ENCODE data around the gene FBXO27. TPM values are rescaled to one million over a fixed set of nuclear protein-coding genes. Genes with fewer than 3 reads are reported as not detected.
"Not testable (repeated sequence)": the region's sequence is repeated elsewhere in the genome, so short reads cannot be mapped to it uniquely, and the experiment has no call there.

The FBXO27 gene
- total RNA-seq, 1 donor from 2014 or later: 10.3 TPM

DNA sequence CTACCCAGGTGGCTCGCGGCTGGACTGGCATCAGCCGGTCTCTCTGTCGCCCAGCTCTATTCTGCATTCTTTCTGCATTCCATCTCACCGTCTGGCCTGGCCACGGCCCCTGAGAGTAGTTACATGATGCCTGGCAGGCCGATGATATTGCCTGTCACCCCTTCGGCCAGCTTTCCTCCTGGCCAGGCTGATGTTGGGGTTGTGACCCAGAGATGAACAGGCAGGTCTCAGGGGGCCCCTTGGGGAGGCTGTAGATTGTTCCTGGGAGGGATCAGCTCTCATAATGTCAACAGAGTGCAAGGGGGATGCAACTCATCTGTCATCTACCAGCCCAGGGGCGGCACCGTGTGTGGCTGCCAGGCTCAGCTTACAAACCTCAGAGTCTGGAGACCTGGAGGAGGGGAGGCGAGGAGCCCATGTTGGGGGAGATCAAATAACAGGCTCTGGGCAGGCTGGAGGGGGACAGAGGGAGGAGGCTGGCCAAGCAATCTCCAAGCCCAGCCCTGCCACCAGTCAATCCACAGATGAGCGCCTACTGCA, 43.2 kb downstream of the FBXO27 start:
- peaks cover 6% of the 10 kb centered on the region for H3K4me1 Mint-ChIP-seq (ENCODE audit: low read depth)
- TF ChIP-seq, protein P1, sequence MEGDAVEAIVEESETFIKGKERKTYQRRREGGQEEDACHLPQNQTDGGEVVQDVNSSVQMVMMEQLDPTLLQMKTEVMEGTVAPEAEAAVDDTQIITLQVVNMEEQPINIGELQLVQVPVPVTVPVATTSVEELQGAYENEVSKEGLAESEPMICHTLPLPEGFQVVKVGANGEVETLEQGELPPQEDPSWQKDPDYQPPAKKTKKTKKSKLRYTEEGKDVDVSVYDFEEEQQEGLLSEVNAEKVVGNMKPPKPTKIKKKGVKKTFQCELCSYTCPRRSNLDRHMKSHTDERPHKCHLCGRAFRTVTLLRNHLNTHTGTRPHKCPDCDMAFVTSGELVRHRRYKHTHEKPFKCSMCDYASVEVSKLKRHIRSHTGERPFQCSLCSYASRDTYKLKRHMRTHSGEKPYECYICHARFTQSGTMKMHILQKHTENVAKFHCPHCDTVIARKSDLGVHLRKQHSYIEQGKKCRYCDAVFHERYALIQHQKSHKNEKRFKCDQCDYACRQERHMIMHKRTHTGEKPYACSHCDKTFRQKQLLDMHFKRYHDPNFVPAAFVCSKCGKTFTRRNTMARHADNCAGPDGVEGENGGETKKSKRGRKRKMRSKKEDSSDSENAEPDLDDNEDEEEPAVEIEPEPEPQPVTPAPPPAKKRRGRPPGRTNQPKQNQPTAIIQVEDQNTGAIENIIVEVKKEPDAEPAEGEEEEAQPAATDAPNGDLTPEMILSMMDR (IDR thresholded peaks at IDR 0.05; ENCODE audit: unreplicated experiment): no peak
- H3K4me3 Mint-ChIP-seq (ENCODE audit: low read depth): no peak overlapping the region
- H3K27ac Mint-ChIP-seq: peak overlapping the region; percentile 60
- H3K36me3 Mint-ChIP-seq (ENCODE audit: insufficient read depth): no peaks in the 10 kb centered on the region
- peaks cover 3% of the 10 kb centered on the region for H3K27me3 Mint-ChIP-seq
- no peak for DNase-seq (ENCODE audit: low spot score, unreplicated experiment)
- no peaks in the 10 kb centered on the region for H3K9me3 Mint-ChIP-seq (ENCODE audit: low read depth)

DNA sequence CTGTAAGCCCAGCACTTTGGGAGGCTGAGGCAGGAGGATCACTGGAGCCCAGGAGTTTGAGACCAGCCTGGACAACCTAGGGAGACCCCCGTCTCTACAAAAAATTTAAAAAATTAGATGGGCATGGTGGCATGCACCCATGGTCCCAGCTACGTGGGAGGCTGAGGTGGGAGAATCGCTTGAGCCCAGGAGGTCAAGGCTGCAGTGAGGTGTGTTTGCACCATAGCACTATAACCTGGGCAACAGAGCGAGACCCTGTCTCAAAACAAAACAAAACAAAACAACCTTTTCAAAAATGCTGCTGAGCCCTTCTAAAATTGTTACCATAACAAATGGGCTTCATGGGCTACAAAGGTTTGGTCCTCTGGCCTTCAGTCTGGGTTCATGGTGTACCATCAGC, 43.7 kb downstream of the FBXO27 start:
- H3K27ac Mint-ChIP-seq; H3K4me3 Mint-ChIP-seq (ENCODE audit: low read depth); H3K36me3 Mint-ChIP-seq (ENCODE audit: insufficient read depth); H3K4me1 Mint-ChIP-seq (ENCODE audit: low read depth); H3K27me3 Mint-ChIP-seq; DNase-seq (ENCODE audit: low spot score, unreplicated experiment); H3K9me3 Mint-ChIP-seq (ENCODE audit: low read depth): not testable (repeated sequence)

DNA sequence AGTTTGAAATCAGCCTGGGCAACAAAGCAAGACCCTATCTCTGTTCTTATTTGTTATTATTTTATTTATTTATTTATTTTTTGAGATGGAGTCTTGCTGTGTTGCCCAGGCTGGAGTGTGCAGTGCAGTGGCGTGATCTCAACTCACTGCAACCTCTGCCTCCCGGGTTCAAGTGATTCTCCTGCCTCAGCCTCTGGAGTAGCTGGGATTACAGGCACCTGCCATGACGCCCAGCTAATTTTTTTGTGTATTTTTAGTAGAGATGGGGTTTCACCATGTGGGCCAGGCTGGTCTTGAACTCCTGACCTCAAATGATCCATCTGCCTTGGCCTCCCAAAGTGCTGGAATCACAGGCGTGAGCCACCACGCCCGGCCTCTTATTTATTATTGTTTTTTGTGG, 44.6 kb downstream of the FBXO27 start:
- not testable (repeated sequence) for H3K4me3 Mint-ChIP-seq (ENCODE audit: low read depth); H3K36me3 Mint-ChIP-seq (ENCODE audit: insufficient read depth); DNase-seq (ENCODE audit: low spot score, unreplicated experiment); H3K27ac Mint-ChIP-seq; H3K27me3 Mint-ChIP-seq; H3K4me1 Mint-ChIP-seq (ENCODE audit: low read depth); H3K9me3 Mint-ChIP-seq (ENCODE audit: low read depth)

DNA sequence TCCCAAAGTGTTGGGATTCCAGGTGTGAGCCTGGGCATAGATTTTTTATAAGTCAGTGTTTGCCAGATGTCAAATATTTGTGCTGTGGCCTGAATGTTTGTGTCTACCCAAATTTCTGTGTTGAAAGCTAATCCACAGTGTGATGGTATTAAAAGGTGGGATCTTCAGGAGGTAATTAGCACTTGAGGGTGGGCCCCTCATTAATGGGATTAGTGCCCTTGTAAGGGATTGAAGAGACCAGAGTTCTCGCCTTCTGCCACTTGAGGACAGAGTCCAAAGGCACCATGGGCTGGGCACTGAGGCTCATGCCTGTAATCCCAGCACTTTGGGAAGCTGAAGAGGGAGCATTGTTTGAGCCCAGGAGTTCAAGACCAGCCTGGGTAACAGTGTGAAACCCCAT, 47.1 kb downstream of the FBXO27 start:
- Mint-ChIP-seq H3K4me3 (ENCODE audit: low read depth) (no peak overlapping the region), H3K27ac (no peak overlapping the region), H3K36me3 (ENCODE audit: insufficient read depth) (no peaks in the 10 kb centered on the region), H3K9me3 (ENCODE audit: low read depth) (peaks cover 4% of the 10 kb centered on the region), H3K27me3 (no peaks in the 10 kb centered on the region), H3K4me1 (ENCODE audit: low read depth) (peaks cover 6% of the 10 kb centered on the region)
- TF ChIP-seq, protein P1 (IDR thresholded peaks at IDR 0.05; ENCODE audit: unreplicated experiment): no peak
- DNase-seq (ENCODE audit: low spot score, unreplicated experiment): no peak

DNA sequence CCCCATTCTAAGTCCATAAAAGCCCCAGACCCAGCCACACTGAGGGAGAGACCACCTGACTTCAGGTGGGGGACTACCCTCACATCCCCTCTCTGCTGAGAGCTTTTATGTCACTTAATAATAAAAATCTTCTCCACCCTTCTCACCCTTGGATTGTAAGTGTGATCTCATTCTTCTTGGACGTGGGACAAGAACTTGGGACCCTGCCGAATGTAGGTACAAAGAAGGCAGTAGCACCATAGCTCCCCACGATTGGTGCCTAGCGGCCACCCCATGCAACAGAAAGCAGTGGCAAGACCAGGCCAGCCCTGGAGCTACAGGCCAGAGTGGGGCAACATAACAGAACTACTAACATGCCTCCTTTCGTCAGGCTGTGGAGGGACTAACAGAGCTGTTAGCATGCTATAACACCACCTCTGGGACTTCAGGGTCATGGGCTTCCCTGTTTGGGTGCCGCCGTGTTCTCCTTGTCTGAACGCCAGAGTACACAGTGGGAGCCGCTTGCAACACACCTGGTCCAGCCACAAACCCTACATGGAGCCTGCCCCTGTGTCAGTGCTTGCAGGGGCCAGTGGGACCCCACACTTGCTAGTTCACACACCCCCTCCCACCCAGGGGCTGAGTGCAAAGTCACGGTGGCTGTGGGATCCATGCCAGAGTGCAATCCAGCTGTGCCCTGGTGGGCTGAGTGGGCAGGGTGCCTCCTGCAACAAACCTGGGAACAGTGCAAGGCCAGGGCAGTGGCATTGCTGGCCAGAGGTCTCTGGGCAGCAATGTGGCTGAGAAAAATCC, 51.6 kb downstream of the FBXO27 start:
- Mint-ChIP-seq H3K36me3 (ENCODE audit: insufficient read depth) (no peaks in the 10 kb centered on the region), H3K9me3 (ENCODE audit: low read depth) (peaks cover 4% of the 10 kb centered on the region), H3K4me1 (ENCODE audit: low read depth) (peaks cover 14% of the 10 kb centered on the region), H3K4me3 (ENCODE audit: low read depth) (no peak overlapping the region), H3K27me3 (no peaks in the 10 kb centered on the region), H3K27ac (no peak overlapping the region)
- DNase-seq (ENCODE audit: low spot score, unreplicated experiment): no peak
- TF ChIP-seq, protein P1 (IDR thresholded peaks at IDR 0.05; ENCODE audit: unreplicated experiment): no peak

DNA sequence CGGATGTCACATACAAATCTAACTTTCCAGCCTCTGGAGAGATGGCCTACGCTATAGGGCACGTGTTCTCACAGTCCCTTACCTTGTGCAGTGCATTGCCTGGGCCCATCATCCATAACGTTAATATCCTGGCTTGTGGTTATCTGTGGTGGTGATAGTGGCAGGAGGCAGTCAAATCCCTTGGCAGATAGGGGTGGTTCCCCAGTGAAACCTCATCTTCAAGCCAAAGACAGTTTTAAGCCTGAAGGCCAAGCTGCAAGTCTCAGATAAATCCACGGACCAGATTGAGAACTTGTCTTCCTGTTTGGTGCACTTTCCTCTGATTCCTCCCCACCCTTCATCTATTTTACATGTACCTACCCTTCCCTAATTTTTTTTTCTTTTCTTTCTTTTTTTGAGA, 52.5 kb downstream of the FBXO27 start:
- Mint-ChIP-seq H3K4me3 (ENCODE audit: low read depth) (no peak overlapping the region), H3K4me1 (ENCODE audit: low read depth) (peaks cover 18% of the 10 kb centered on the region)

More for the DNA sequence above, 52.5 kb downstream of the FBXO27 start:
- Mint-ChIP-seq H3K9me3 (ENCODE audit: low read depth) (peaks cover 4% of the 10 kb centered on the region), H3K27ac (no peak overlapping the region), H3K27me3 (no peaks in the 10 kb centered on the region), H3K36me3 (ENCODE audit: insufficient read depth) (no peaks in the 10 kb centered on the region)
- no peak for DNase-seq (ENCODE audit: low spot score, unreplicated experiment)
- TF ChIP-seq, protein P1 (IDR thresholded peaks at IDR 0.05; ENCODE audit: unreplicated experiment): no peak
